Lower lobe of right lung (tissue), 2 donors: ENCODE measurements around the gene FN1. TPM values are rescaled to one million over a fixed set of nuclear protein-coding genes. Genes with fewer than 3 reads are reported as not detected.

Experiments
- ATAC-seq, 2 donors: fragments of 200-7000 bp; cut with Tn5 transposase; one replicate each; pipeline ENCODE4 v1.9.1; 2020 to 2022; ENCODE audit warnings: mild to moderate bottlenecking in 2 of 2, moderate library complexity in 2 of 2
- DNase-seq: peaks from one replicate; pipeline ENCODE4 v3.0.0-alpha.2; 2020
- H3K27ac ChIP-seq: fragments of 200-600 bp; one replicate; pipeline ENCODE4 v1.8.0; 2022
- H3K27me3 ChIP-seq: fragments of 200-600 bp; one replicate; pipeline ENCODE4 v1.8.0; 2022; ENCODE audit warnings: low read depth
- H3K36me3 ChIP-seq: fragments of 200-600 bp; one replicate; pipeline ENCODE4 v1.8.0; 2022; ENCODE audit warnings: mild to moderate bottlenecking
- H3K4me1 ChIP-seq: fragments of 200-600 bp; one replicate; pipeline ENCODE4 v1.8.0; 2022
- H3K4me3 ChIP-seq: fragments of 200-600 bp; one replicate; pipeline ENCODE4 v1.8.0; 2022; ENCODE audit warnings: mild to moderate bottlenecking
- H3K9me3 ChIP-seq: fragments of 200-600 bp; one replicate; pipeline ENCODE4 v1.8.0; 2022
- CTCF ChIP-seq: fragments of 200-600 bp; IDR thresholded peaks from one replicate; pipeline ENCODE4 v1.8.0; 2022; ENCODE audit warnings: antibody characterized with exemption, mild to moderate bottlenecking
- intact Hi-C: fragments of 100-400 bp; cut with DNase I; formaldehyde crosslinking; loops from one replicate; pipeline ENCODE4 v1.11.0; 2022
- total RNA-seq: library from RNA; stranded (reverse); fragmentation: NEBNext Ultra II Directional; extraction: Animal tissue kit (Norgen Biotek cat#: 25700); gene quantifications from one replicate; pipeline ENCODE4 v1.2.1, GENCODE V29; 2021
- donor health status: DM: no; HTN: yes; CAD: no; lungs with severe emphysema.

Gene FN1
- total RNA-seq, 1 donor from 2014 or later, result 1,248 TPM

- no peaks in the 10 kb centered on the region for H3K9me3 ChIP-seq
- no peak for DNase-seq
- H3K27me3 ChIP-seq, result no peaks in the 10 kb centered on the region
- H3K27ac ChIP-seq, result no peak overlapping the region
- H3K4me3 ChIP-seq, result no peak overlapping the region
- peaks cover 84% of the 10 kb centered on the region for H3K36me3 ChIP-seq
- H3K4me1 ChIP-seq, result no peaks in the 10 kb centered on the region
- intact Hi-C loops, result no loop called here
- TF ChIP-seq CTCF, result no peak
- no peak for ATAC-seq
These were observed 28.8 kb downstream of the FN1 start for GRCh38 chr2:215407061-215407460.

- H3K27ac ChIP-seq, result no peak overlapping the region
- DNase-seq (no peak), ATAC-seq (no peak)
- H3K36me3 ChIP-seq, result peaks cover 81% of the 10 kb centered on the region
- no peak overlapping the region for H3K4me3 ChIP-seq
- H3K9me3 ChIP-seq, result no peaks in the 10 kb centered on the region
- H3K27me3 ChIP-seq, result no peaks in the 10 kb centered on the region
- intact Hi-C loops, result no loop called here
- no peaks in the 10 kb centered on the region for H3K4me1 ChIP-seq
- TF ChIP-seq CTCF, result no peak
These were observed 29.9 kb downstream of the FN1 start for GRCh38 chr2:215405722-215406581.

- no peak for DNase-seq
- peaks cover 66% of the 10 kb centered on the region for H3K36me3 ChIP-seq
- intact Hi-C loops, result no loop called here
- H3K9me3 ChIP-seq, result no peaks in the 10 kb centered on the region
- H3K27ac ChIP-seq, result no peak overlapping the region
- no peak for ATAC-seq
- no peak for TF ChIP-seq CTCF
- H3K27me3 ChIP-seq, result no peaks in the 10 kb centered on the region
- H3K4me3 ChIP-seq, result no peak overlapping the region
- no peaks in the 10 kb centered on the region for H3K4me1 ChIP-seq
These were observed 31.4 kb downstream of the FN1 start for GRCh38 chr2:215404348-215405012.

GRCh38 chr2:215403441-215404347 is 32.2 kb downstream of the FN1 start:
- Histone ChIP-seq H3K27ac (no peak overlapping the region), H3K36me3 (peaks cover 65% of the 10 kb centered on the region)
- no peak for DNase-seq

More at GRCh38 chr2:215403441-215404347, 32.2 kb downstream of the FN1 start:
- no peak for ATAC-seq
- intact Hi-C loops, result no loop called here
- H3K9me3 ChIP-seq, result no peaks in the 10 kb centered on the region
- no peaks in the 10 kb centered on the region for H3K4me1 ChIP-seq
- no peaks in the 10 kb centered on the region for H3K27me3 ChIP-seq
- TF ChIP-seq CTCF, result no peak
- H3K4me3 ChIP-seq, result no peak overlapping the region
